Measurements from ENCODE around the gene AGPAT4.
A peak's percentile ranks its signal among the peaks of the same experiment; 100 is the strongest.
"Not testable (repeated sequence)": the region's sequence is repeated elsewhere in the genome, so short reads cannot be mapped to it uniquely, and the experiment has no call there.

Gene AGPAT4

DNA sequence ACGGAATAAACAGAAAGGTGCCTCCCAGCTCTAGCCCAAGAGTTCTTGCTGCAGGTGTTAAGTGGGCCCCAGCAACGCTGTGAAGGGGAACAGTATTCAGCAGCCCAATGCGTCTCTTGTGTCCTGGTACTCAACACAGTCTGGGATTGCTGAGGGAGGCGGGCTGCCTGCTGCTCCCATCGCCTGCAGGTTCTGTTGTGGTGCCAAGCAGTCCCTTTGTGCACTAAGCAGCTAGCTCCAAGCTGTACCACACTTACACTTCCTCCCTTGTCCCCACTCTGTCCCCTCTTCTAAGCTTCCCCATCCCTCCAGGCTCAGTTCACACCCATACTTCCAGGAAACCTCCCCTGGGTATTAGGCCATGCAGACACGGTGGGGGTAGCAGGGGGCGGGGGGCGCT is 92.7 kb downstream of the AGPAT4 start:
- H4K20me1 ChIP-seq (ENCODE audit: insufficient read depth, low read length): no peaks in the 10 kb centered on the region
- H3K9ac ChIP-seq (ENCODE audit: low read length): no peak overlapping the region
- no peak overlapping the region for H2AFZ ChIP-seq (ENCODE audit: low read length)
- H3K4me1 ChIP-seq (ENCODE audit: insufficient read depth, low read length, severe bottlenecking): no peaks in the 10 kb centered on the region
- no peak for TF ChIP-seq EZH2 (IDR thresholded peaks at IDR 0.05; ENCODE audit: borderline replicate concordance, low read length)
- TF ChIP-seq, protein P1, sequence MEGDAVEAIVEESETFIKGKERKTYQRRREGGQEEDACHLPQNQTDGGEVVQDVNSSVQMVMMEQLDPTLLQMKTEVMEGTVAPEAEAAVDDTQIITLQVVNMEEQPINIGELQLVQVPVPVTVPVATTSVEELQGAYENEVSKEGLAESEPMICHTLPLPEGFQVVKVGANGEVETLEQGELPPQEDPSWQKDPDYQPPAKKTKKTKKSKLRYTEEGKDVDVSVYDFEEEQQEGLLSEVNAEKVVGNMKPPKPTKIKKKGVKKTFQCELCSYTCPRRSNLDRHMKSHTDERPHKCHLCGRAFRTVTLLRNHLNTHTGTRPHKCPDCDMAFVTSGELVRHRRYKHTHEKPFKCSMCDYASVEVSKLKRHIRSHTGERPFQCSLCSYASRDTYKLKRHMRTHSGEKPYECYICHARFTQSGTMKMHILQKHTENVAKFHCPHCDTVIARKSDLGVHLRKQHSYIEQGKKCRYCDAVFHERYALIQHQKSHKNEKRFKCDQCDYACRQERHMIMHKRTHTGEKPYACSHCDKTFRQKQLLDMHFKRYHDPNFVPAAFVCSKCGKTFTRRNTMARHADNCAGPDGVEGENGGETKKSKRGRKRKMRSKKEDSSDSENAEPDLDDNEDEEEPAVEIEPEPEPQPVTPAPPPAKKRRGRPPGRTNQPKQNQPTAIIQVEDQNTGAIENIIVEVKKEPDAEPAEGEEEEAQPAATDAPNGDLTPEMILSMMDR (IDR thresholded peaks at IDR 0.05; ENCODE audit: low read length): no peak
- H3F3A ChIP-seq (ENCODE audit: insufficient read depth, low read length): no peaks in the 10 kb centered on the region
- peaks cover 4% of the 10 kb centered on the region; the same call in 1 of the 2 replicates for H3K27me3 ChIP-seq (ENCODE audit: insufficient read depth, low read length)
- H3K36me3 ChIP-seq (ENCODE audit: insufficient read depth, low read length): no peaks in the 10 kb centered on the region
- no peaks in the 10 kb centered on the region for H3K79me2 ChIP-seq (ENCODE audit: insufficient read depth, low read length)
- H3K4me2 ChIP-seq (ENCODE audit: low read length): no peak overlapping the region
- H3K27ac ChIP-seq (ENCODE audit: low read depth, low read length, poor library complexity, severe bottlenecking): no peak overlapping the region
- H3K9me3 ChIP-seq (ENCODE audit: low read length): no peaks in the 10 kb centered on the region
- H3K4me3 ChIP-seq (ENCODE audit: low read depth, low read length, poor library complexity, severe bottlenecking): no peak overlapping the region
- no peaks in the 10 kb centered on the region for H3K9me2 ChIP-seq (ENCODE audit: low read depth, low read length)

GRCh38 chr6:161178155-161178554 is 95.7 kb downstream of the AGPAT4 start:
- not testable (repeated sequence) for H3K27ac ChIP-seq (ENCODE audit: low read depth, low read length, poor library complexity, severe bottlenecking); H3K36me3 ChIP-seq (ENCODE audit: insufficient read depth, low read length); H3K4me1 ChIP-seq (ENCODE audit: insufficient read depth, low read length, severe bottlenecking); H3K4me3 ChIP-seq (ENCODE audit: low read depth, low read length, poor library complexity, severe bottlenecking); H3K4me2 ChIP-seq (ENCODE audit: low read length); H3K27me3 ChIP-seq (ENCODE audit: insufficient read depth, low read length); H3K9me2 ChIP-seq (ENCODE audit: low read depth, low read length); H2AFZ ChIP-seq (ENCODE audit: low read length); H3K9me3 ChIP-seq (ENCODE audit: low read length); H3K9ac ChIP-seq (ENCODE audit: low read length); H3F3A ChIP-seq (ENCODE audit: insufficient read depth, low read length); H3K79me2 ChIP-seq (ENCODE audit: insufficient read depth, low read length); H4K20me1 ChIP-seq (ENCODE audit: insufficient read depth, low read length)

- not testable (repeated sequence) for H4K20me1 ChIP-seq (ENCODE audit: insufficient read depth, low read length); H3K4me3 ChIP-seq (ENCODE audit: low read depth, low read length, poor library complexity, severe bottlenecking); H3K9ac ChIP-seq (ENCODE audit: low read length); H3K27me3 ChIP-seq (ENCODE audit: insufficient read depth, low read length); H3K4me1 ChIP-seq (ENCODE audit: insufficient read depth, low read length, severe bottlenecking); H3K9me2 ChIP-seq (ENCODE audit: low read depth, low read length); H3F3A ChIP-seq (ENCODE audit: insufficient read depth, low read length); H3K27ac ChIP-seq (ENCODE audit: low read depth, low read length, poor library complexity, severe bottlenecking); H3K4me2 ChIP-seq (ENCODE audit: low read length); H3K36me3 ChIP-seq (ENCODE audit: insufficient read depth, low read length); H3K79me2 ChIP-seq (ENCODE audit: insufficient read depth, low read length); H2AFZ ChIP-seq (ENCODE audit: low read length); H3K9me3 ChIP-seq (ENCODE audit: low read length)
These were observed 97.4 kb downstream of the AGPAT4 start for GRCh38 chr6:161176428-161176827.

GRCh38 chr6:161172769-161173168 is 101.1 kb downstream of the AGPAT4 start:
- peaks cover 24% of the 10 kb centered on the region for H3K4me1 ChIP-seq (ENCODE audit: insufficient read depth, low read length, severe bottlenecking)
- not testable (repeated sequence) for H3K27ac ChIP-seq (ENCODE audit: low read depth, low read length, poor library complexity, severe bottlenecking); H3K36me3 ChIP-seq (ENCODE audit: insufficient read depth, low read length)

DNA sequence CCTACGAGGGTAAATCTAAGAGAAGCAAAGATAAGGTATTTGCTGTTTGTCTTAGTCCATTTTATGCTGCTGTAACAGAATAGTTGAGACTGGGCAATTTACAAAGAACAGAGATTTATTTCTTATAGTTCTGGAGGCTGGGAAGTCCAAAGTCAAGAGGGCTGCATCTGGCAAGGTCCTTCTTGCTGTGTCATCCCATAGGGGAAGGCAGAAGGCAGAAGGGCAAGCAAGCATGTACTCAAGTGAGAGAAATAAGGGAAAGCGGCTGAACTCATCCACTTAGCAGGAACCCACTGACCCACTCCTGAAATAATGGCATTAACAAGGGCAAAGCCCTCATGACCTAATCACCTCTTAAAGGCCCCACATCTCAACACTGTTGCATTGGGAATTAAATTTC is 102.7 kb downstream of the AGPAT4 start:
- H3K9ac ChIP-seq (ENCODE audit: low read length): no peak overlapping the region
- H3K27me3 ChIP-seq (ENCODE audit: insufficient read depth, low read length): no peaks in the 10 kb centered on the region
- H2AFZ ChIP-seq (ENCODE audit: low read length): no peak overlapping the region
- H3K4me1 ChIP-seq (ENCODE audit: insufficient read depth, low read length, severe bottlenecking): peaks cover 24% of the 10 kb centered on the region
- H3K36me3 ChIP-seq (ENCODE audit: insufficient read depth, low read length): no peaks in the 10 kb centered on the region
- H4K20me1 ChIP-seq (ENCODE audit: insufficient read depth, low read length): no peaks in the 10 kb centered on the region
- no peaks in the 10 kb centered on the region for H3F3A ChIP-seq (ENCODE audit: insufficient read depth, low read length)
- no peak overlapping the region for H3K4me3 ChIP-seq (ENCODE audit: low read depth, low read length, poor library complexity, severe bottlenecking)
- no peaks in the 10 kb centered on the region for H3K9me2 ChIP-seq (ENCODE audit: low read depth, low read length)
- H3K9me3 ChIP-seq (ENCODE audit: low read length): no peaks in the 10 kb centered on the region
- H3K79me2 ChIP-seq (ENCODE audit: insufficient read depth, low read length): no peaks in the 10 kb centered on the region
- no peak for TF ChIP-seq EZH2 (IDR thresholded peaks at IDR 0.05; ENCODE audit: borderline replicate concordance, low read length)
- TF ChIP-seq, protein P1 (IDR thresholded peaks at IDR 0.05; ENCODE audit: low read length): no peak
- peak overlapping the region; percentile 82 for H3K27ac ChIP-seq (ENCODE audit: low read depth, low read length, poor library complexity, severe bottlenecking)
- H3K4me2 ChIP-seq (ENCODE audit: low read length): peak overlapping the region; percentile 45

More at GRCh38 chr6:161172769-161173168, 101.1 kb downstream of the AGPAT4 start:
- H3F3A ChIP-seq (ENCODE audit: insufficient read depth, low read length); H3K4me3 ChIP-seq (ENCODE audit: low read depth, low read length, poor library complexity, severe bottlenecking); H3K4me2 ChIP-seq (ENCODE audit: low read length); H3K9ac ChIP-seq (ENCODE audit: low read length); H2AFZ ChIP-seq (ENCODE audit: low read length); H4K20me1 ChIP-seq (ENCODE audit: insufficient read depth, low read length); H3K27me3 ChIP-seq (ENCODE audit: insufficient read depth, low read length); H3K79me2 ChIP-seq (ENCODE audit: insufficient read depth, low read length); H3K9me2 ChIP-seq (ENCODE audit: low read depth, low read length); H3K9me3 ChIP-seq (ENCODE audit: low read length): not testable (repeated sequence)

Data from OCI-LY1 (cell line).